Vagina (tissue), 2 donors: ENCODE data around the gene LZTFL1.

Source experiments
- CTCF ChIP-seq, 3 experiments: fragments of 450-650 bp in 2 of 3; fragments of 200-600 bp in 1 of 3; sonication (generic) in 1 of 3; IDR thresholded peaks; one replicate each; pipeline ENCODE4 v1.5.1; 2017 to 2019; ENCODE audit warnings: antibody characterized with exemption in 3 of 3, mild to moderate bottlenecking in 2 of 3, moderate library complexity in 2 of 3
- POLR2A ChIP-seq, 2 donors: fragments of 450-650 bp; IDR thresholded peaks; one replicate each; pipeline ENCODE4 v1.6.1; 2017; ENCODE audit warnings: antibody characterized with exemption in 2 of 2, mild to moderate bottlenecking in 2 of 2, moderate library complexity in 2 of 2

DNA sequence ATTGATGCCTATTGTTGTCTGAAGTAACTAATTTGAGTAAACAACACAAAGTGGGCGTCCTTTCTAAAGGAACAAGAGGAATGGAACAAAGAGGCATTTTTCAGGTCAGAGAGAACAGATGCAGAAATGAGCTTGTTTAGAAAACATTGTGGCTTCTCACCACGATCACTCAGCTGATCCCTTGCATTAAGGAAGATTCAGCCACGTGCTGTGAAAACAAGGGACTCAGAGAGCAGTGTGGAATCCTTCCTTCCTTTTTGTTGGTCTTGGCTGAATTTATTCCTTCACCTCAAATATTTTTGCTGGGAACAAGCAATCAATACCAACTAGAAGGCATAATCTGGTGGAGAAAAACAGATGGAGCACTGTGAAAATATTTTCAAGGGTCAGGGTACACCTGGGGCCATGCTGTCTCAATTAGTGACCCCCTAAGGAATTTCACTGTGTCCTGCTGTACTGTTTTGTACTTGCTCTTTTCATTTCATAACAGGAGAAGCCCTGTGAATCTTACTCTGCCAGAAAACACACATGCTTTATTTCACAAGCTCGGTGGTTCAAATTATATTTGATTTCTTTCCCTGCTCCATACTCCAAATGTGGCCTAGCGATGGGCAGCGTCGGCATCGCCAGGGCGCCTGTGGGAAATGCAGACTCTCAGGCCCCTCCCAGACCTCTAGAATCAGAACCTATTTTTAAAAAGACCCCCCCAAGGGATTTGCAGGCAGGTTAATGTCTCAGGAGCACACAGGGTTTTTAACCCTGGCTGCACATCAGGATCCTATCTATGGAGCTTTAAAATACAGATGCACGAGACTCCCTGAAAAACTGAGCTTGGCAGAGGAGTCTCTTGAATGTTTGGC lies 34.0 kb downstream of the LZTFL1 start:
- TF ChIP-seq CTCF (IDR thresholded peaks at IDR 0.05): no peak
- TF ChIP-seq POLR2A (IDR thresholded peaks at IDR 0.05): no peak
